Measurements from ENCODE around the gene HSD11B2. TPM values are rescaled to one million over a fixed set of nuclear protein-coding genes. Genes with fewer than 3 reads are reported as not detected.

The HSD11B2 gene
- total RNA-seq, 1 experiment from 2014 or later: 9.7 TPM

DNA sequence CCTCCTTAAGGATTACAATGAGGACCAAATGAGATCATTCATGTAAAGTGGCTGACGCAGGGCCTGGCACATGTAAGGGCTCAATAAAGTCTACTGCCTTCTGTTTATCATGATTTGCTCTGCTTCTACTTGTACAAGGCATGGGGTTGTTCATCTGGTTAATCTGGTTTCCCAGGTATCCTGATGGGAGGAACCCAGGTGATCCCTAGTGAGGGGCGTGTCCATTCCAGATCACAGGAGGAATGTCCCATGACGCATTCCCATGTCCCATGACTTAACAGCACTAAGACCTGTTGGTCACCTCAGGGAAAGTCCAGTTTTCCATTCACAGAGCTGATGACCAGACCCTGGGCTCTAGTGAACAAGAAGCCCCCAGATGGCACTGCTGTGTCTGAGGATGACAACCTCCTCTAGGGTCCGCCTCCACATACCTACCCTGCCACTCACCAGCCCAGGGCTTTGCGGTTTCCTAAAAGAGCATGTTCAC lies 26.1 kb upstream of the HSD11B2 start:
- ChIA-PET POLR2A (no interaction called here), CTCF (interaction anchor here (1.4 kb wide), 1 partner anchor 23 kb away, joined by 3 read pairs; no protein-coding TSS in a partner anchor), RAD21 (ENCODE audit: low non-redundant PET in 1 of 2, low total read pairs in 2 of 2, uncharacterized antibody in 2 of 2, unreplicated experiment in 2 of 2) (interaction anchor here in 1 of 2 experiments (0.6 kb wide), 1 partner anchor 26 kb away, joined by 3 read pairs; the partner anchor contains the start of gene HSD11B2)
- H3K9ac ChIP-seq (ENCODE audit: low read length): peak overlapping the region; percentile 50
- H3K9me2 ChIP-seq (ENCODE audit: insufficient read depth): no peaks in the 10 kb centered on the region
- H3K27me3 ChIP-seq (ENCODE audit: insufficient read depth, low read length): no peaks in the 10 kb centered on the region
- H2AFZ ChIP-seq (ENCODE audit: low read depth, low read length, poor library complexity, severe bottlenecking): no peak overlapping the region
- ATAC-seq (peak; percentile 87), DNase-seq (ENCODE audit: low read depth, low spot score) (peak; percentile 89)
- peak overlapping the region; percentile 78 for H3K4me2 ChIP-seq (ENCODE audit: low read length)
- peak; percentile 46 for TF ChIP-seq EGR1 (IDR thresholded peaks at IDR 0.05; ENCODE audit: low read depth)
- TF ChIP-seq FOSL1 (IDR thresholded peaks at IDR 0.05; ENCODE audit: low read depth): no peak; the same call in 1 of the 2 replicates
- TF ChIP-seq, protein P1, sequence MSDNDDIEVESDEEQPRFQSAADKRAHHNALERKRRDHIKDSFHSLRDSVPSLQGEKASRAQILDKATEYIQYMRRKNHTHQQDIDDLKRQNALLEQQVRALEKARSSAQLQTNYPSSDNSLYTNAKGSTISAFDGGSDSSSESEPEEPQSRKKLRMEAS (IDR thresholded peaks at IDR 0.05): peak; percentile 73
- TF ChIP-seq, protein P2, sequence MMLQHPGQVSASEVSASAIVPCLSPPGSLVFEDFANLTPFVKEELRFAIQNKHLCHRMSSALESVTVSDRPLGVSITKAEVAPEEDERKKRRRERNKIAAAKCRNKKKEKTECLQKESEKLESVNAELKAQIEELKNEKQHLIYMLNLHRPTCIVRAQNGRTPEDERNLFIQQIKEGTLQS (IDR thresholded peaks at IDR 0.05): no peak
- peak; percentile 94 for TF ChIP-seq SP1 (IDR thresholded peaks at IDR 0.05; ENCODE audit: low read depth)
- peak; percentile 54 for TF ChIP-seq POLR2AphosphoS5 (IDR thresholded peaks at IDR 0.05; ENCODE audit: low read depth, low read length)
- peak; percentile 59 for TF ChIP-seq JUND (IDR thresholded peaks at IDR 0.05)
- peak; percentile 63; the same call in 1 of the 2 replicates for TF ChIP-seq SIN3A (IDR thresholded peaks at IDR 0.05; ENCODE audit: low read depth)
- TF ChIP-seq, protein P3, sequence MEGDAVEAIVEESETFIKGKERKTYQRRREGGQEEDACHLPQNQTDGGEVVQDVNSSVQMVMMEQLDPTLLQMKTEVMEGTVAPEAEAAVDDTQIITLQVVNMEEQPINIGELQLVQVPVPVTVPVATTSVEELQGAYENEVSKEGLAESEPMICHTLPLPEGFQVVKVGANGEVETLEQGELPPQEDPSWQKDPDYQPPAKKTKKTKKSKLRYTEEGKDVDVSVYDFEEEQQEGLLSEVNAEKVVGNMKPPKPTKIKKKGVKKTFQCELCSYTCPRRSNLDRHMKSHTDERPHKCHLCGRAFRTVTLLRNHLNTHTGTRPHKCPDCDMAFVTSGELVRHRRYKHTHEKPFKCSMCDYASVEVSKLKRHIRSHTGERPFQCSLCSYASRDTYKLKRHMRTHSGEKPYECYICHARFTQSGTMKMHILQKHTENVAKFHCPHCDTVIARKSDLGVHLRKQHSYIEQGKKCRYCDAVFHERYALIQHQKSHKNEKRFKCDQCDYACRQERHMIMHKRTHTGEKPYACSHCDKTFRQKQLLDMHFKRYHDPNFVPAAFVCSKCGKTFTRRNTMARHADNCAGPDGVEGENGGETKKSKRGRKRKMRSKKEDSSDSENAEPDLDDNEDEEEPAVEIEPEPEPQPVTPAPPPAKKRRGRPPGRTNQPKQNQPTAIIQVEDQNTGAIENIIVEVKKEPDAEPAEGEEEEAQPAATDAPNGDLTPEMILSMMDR (IDR thresholded peaks at IDR 0.05 in 2 of 3, conservative IDR thresholded peaks at IDR 0.05 in 1 of 3; ENCODE audit: borderline replicate concordance in 1 of 3, insufficient read depth in 1 of 3, low read depth in 2 of 3, low read length in 2 of 3): no peak
- no peak for TF ChIP-seq CBX3 (IDR thresholded peaks at IDR 0.05; ENCODE audit: low read depth)
- TF ChIP-seq YY1 (IDR thresholded peaks at IDR 0.05; ENCODE audit: extremely low read depth, insufficient replicate concordance, low read depth, low read length): no peak
- TF ChIP-seq, protein P4, sequence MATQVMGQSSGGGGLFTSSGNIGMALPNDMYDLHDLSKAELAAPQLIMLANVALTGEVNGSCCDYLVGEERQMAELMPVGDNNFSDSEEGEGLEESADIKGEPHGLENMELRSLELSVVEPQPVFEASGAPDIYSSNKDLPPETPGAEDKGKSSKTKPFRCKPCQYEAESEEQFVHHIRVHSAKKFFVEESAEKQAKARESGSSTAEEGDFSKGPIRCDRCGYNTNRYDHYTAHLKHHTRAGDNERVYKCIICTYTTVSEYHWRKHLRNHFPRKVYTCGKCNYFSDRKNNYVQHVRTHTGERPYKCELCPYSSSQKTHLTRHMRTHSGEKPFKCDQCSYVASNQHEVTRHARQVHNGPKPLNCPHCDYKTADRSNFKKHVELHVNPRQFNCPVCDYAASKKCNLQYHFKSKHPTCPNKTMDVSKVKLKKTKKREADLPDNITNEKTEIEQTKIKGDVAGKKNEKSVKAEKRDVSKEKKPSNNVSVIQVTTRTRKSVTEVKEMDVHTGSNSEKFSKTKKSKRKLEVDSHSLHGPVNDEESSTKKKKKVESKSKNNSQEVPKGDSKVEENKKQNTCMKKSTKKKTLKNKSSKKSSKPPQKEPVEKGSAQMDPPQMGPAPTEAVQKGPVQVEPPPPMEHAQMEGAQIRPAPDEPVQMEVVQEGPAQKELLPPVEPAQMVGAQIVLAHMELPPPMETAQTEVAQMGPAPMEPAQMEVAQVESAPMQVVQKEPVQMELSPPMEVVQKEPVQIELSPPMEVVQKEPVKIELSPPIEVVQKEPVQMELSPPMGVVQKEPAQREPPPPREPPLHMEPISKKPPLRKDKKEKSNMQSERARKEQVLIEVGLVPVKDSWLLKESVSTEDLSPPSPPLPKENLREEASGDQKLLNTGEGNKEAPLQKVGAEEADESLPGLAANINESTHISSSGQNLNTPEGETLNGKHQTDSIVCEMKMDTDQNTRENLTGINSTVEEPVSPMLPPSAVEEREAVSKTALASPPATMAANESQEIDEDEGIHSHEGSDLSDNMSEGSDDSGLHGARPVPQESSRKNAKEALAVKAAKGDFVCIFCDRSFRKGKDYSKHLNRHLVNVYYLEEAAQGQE (IDR thresholded peaks at IDR 0.05; ENCODE audit: low read depth): no peak
- 0 out of 2 replicates have a peak, but pooled peaks have one; percentile 11 for TF ChIP-seq RAD21 (IDR thresholded peaks at IDR 0.05; ENCODE audit: low read depth)
- TF ChIP-seq CEBPB (IDR thresholded peaks at IDR 0.05; ENCODE audit: low read depth): no peak
- TF ChIP-seq TCF7L2 (IDR thresholded peaks at IDR 0.05; ENCODE audit: borderline replicate concordance, extremely low read depth, insufficient read depth, insufficient read length): no peak
- H3K79me2 ChIP-seq (ENCODE audit: insufficient read depth, low read length): no peaks in the 10 kb centered on the region
- no peaks in the 10 kb centered on the region for H3K9me3 ChIP-seq (ENCODE audit: control insufficient read depth in 1 of 2, insufficient read depth in 1 of 2, low read depth in 1 of 2, low read length in 2 of 2)
- H3K4me3 ChIP-seq (replicated peaks in 1 of 2; ENCODE audit: low read depth in 1 of 2, low read length in 2 of 2): peak overlapping the region in 1 of 2 experiments; percentile 41; a peak in 2 of 4 replicates
- peaks cover 23 to 38% of the 10 kb centered on the region in 2 experiments for H3K4me1 ChIP-seq (ENCODE audit: control insufficient read depth in 1 of 2, insufficient read depth in 2 of 2, low read length in 2 of 2)
- BruUV-seq (replicated peaks): no TSS peak
- H3K36me3 ChIP-seq (ENCODE audit: control insufficient read depth in 1 of 2, insufficient read depth in 2 of 2, low read length in 2 of 2): no peaks in the 10 kb centered on the region
- H4K20me1 ChIP-seq (ENCODE audit: insufficient read depth): no peaks in the 10 kb centered on the region
- intact Hi-C loops (cut with micrococcal nuclease): no loop called here
- H3K27ac ChIP-seq (ENCODE audit: low read depth, low read length): peak overlapping the region; percentile 74

All from HCT116 (cell line).